ENCODE results near the gene CDH23. TPM values are rescaled to one million over a fixed set of nuclear protein-coding genes. Genes with fewer than 3 reads are reported as not detected.
A peak's percentile ranks its signal among the peaks of the same experiment; 100 is the strongest.

The CDH23 gene
- total RNA-seq, 2 donors from 2014 or later, result 3.9 to 4.4 TPM

DNA sequence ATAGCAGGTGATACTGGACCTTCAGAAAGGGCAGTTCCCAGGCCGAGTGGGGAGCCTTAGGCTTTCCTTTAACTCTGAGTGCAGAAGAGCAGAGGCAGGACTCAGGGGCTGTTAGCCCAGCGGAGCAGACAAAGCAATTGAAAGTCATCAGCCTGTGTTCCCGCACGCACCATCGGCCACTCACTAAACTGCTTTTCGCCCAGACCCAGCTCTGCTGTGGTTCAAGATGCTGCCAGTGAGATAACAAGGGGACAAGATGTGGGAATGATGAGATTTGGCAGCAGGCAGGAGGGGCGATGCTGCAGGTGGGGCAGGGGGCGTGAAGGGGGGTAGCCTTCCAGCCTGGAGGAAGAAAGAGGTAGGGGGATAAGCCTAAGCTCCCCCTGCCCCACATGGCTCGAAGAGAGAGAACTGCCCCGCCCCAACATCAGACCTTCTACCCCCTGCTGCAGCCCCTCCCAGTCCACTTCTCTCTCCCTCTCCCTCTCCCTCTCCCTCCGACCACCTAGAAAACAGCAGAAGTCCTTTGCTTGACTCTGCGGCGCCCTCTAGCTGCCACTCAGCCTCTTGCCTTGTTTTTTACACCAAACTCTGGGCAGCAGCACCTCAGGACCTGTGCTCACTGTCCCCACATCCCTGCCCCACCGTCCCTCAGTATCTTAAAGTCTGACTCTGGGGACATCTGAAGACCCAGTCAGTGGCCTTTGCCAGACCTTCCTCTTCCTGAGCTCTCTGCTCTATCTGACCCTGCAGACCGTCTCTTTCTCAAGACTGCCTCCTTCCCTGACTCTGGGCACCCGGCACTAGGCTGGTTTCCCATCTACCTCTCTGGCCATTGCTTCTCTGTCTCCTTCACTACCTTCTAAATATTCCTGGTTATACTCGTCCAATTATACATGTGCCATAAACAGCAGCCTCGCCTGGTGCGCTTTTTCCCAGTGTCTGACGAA is 212.4 kb downstream of the CDH23 start:
- Histone ChIP-seq H3K27ac (no peak overlapping the region), H3K27me3 (peaks cover 0 to 3% of the 10 kb centered on the region in 2 donors), H3K9me3 (no peaks in the 10 kb centered on the region), H3K4me3 (no peak overlapping the region), H3K36me3 (no peaks in the 10 kb centered on the region), H3K4me1 (peaks cover 0 to 19% of the 10 kb centered on the region in 2 donors)
- TF ChIP-seq CTCF (IDR thresholded peaks at IDR 0.05), result peak; percentile 71 to 88
- DNase-seq (ENCODE audit: low spot score), result peak; percentile 81

DNA sequence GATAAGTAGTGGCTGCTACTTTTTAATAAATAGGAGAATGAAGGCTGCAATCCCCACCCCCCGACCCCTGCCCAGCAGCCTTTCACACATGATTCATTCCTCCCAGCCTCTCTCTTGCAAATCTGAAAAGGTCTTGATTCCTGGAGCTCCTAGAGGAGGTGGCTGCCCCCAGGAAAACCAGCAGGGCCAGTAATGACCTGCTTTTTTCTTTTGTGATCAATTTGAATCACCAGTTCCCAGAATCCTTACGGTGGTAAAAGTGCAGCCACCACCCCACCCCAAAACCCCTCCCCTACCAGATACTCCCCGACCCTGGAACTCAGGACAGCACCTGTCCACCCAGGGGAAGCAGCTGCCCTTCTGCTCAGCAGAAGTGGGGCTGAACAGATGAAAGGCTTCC is 213.9 kb downstream of the CDH23 start:
- peaks cover 0 to 3% of the 10 kb centered on the region in 2 donors for H3K27me3 ChIP-seq
- H3K4me1 ChIP-seq, result peaks cover 0 to 24% of the 10 kb centered on the region in 2 donors
- no peak for DNase-seq (ENCODE audit: low spot score)
- H3K27ac ChIP-seq, result no peak overlapping the region
- no peak for TF ChIP-seq CTCF (IDR thresholded peaks at IDR 0.05)
- no peaks in the 10 kb centered on the region for H3K9me3 ChIP-seq
- H3K36me3 ChIP-seq, result no peaks in the 10 kb centered on the region
- no peak overlapping the region for H3K4me3 ChIP-seq

- H3K27ac ChIP-seq, result no peak overlapping the region
- H3K4me3 ChIP-seq, result no peak overlapping the region
- H3K9me3 ChIP-seq, result no peaks in the 10 kb centered on the region
- peaks cover 0 to 3% of the 10 kb centered on the region in 2 donors for H3K27me3 ChIP-seq
- DNase-seq (ENCODE audit: low spot score), result no peak
- peaks cover 0 to 24% of the 10 kb centered on the region in 2 donors for H3K4me1 ChIP-seq
- H3K36me3 ChIP-seq, result no peaks in the 10 kb centered on the region
- TF ChIP-seq CTCF (IDR thresholded peaks at IDR 0.05), result no peak
Measured at GRCh38 chr10:71611131-71611530, 214.4 kb downstream of the CDH23 start.

DNA sequence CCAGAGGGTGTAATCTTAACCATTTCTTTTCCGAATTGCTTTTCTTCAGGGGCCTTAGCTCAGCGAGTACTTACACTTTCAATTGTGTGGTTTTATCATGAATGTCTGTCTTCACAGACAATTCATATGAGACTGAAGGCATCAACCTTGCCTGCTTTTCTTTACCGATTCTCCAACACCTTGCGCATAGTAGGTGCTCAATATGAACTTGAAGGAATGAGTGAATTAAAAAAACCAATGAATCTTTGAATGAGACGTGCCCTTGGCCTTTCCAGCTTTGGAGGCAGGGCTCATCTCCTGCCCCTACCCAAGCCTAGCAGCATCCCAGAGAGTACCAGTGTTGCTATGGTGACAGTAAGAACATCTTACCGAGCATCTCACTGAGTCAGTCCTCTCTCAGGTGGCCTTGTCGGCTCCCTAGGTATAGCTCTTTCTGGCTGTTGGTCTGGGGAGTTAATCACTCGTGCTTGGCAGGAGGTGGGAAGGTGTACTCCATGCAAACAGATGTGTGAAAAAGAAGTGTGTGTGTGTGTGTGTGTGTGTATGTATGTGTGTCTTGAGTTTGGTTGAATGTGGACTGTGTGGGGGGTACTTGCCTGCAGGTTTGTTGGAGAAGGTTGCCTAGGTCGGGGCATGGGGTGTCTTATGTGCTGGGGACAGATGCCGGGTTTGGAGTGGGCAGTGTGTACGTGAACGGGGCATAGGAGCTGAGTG is 215.1 kb downstream of the CDH23 start:
- H3K4me3 ChIP-seq, result no peak overlapping the region
- H3K27me3 ChIP-seq, result peaks cover 0 to 3% of the 10 kb centered on the region in 2 donors
- no peaks in the 10 kb centered on the region for H3K36me3 ChIP-seq
- DNase-seq (ENCODE audit: low spot score), result no peak
- peaks cover 0 to 24% of the 10 kb centered on the region in 2 donors for H3K4me1 ChIP-seq
- no peak overlapping the region for H3K27ac ChIP-seq
- no peaks in the 10 kb centered on the region for H3K9me3 ChIP-seq
- TF ChIP-seq CTCF (IDR thresholded peaks at IDR 0.05), result no peak

GRCh38 chr10:71613261-71613777 is 216.6 kb downstream of the CDH23 start:
- no peak overlapping the region for H3K4me3 ChIP-seq
- H3K36me3 ChIP-seq, result no peaks in the 10 kb centered on the region
- H3K9me3 ChIP-seq, result no peaks in the 10 kb centered on the region
- H3K4me1 ChIP-seq, result peaks cover 0 to 24% of the 10 kb centered on the region in 2 donors
- no peak for TF ChIP-seq CTCF (IDR thresholded peaks at IDR 0.05)
- H3K27ac ChIP-seq, result peak overlapping the region; percentile 42 to 51
- peak; percentile 68 for DNase-seq (ENCODE audit: low spot score)
- H3K27me3 ChIP-seq, result peaks cover 0 to 3% of the 10 kb centered on the region in 2 donors

Measured in right atrium auricular region (tissue), 2 donors.